Measurements from ENCODE around the gene MPG. TPM values are rescaled to one million over a fixed set of nuclear protein-coding genes. Genes with fewer than 3 reads are reported as not detected.

Gene MPG
- total RNA-seq, 1 donor from 2014 or later: 43.4 TPM

DNA sequence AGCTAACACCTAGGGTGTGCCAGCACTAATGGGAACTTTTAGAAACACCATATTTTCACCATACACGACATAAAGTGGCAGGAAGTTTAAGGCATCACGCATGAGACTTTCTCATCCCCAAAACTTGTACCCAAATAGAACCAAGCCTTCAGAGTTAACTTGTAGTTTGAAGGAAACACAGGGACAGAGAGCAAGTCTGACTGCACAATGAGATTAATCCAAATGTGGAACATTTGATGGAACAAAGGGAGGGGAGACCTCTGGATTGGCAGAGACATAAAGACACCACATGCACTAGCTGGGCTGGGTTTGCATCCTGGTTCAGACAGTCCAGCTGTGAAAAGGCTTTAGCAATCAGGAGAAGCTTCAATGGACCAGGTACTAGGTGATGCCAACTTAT lies 36.3 kb downstream of the MPG start:
- H3K4me3 Mint-ChIP-seq: no peak overlapping the region
- H3K36me3 Mint-ChIP-seq: peaks cover 25% of the 10 kb centered on the region
- H3K27ac Mint-ChIP-seq: no peak overlapping the region
- no peak for DNase-seq (ENCODE audit: low spot score in 2 of 2, unreplicated experiment in 2 of 2)
- TF ChIP-seq, protein P1, sequence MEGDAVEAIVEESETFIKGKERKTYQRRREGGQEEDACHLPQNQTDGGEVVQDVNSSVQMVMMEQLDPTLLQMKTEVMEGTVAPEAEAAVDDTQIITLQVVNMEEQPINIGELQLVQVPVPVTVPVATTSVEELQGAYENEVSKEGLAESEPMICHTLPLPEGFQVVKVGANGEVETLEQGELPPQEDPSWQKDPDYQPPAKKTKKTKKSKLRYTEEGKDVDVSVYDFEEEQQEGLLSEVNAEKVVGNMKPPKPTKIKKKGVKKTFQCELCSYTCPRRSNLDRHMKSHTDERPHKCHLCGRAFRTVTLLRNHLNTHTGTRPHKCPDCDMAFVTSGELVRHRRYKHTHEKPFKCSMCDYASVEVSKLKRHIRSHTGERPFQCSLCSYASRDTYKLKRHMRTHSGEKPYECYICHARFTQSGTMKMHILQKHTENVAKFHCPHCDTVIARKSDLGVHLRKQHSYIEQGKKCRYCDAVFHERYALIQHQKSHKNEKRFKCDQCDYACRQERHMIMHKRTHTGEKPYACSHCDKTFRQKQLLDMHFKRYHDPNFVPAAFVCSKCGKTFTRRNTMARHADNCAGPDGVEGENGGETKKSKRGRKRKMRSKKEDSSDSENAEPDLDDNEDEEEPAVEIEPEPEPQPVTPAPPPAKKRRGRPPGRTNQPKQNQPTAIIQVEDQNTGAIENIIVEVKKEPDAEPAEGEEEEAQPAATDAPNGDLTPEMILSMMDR (IDR thresholded peaks at IDR 0.05; ENCODE audit: unreplicated experiment): no peak
- no peaks in the 10 kb centered on the region for H3K4me1 Mint-ChIP-seq
- H3K27me3 Mint-ChIP-seq (ENCODE audit: low read depth): no peaks in the 10 kb centered on the region
- no peaks in the 10 kb centered on the region for H3K9me3 Mint-ChIP-seq

DNA sequence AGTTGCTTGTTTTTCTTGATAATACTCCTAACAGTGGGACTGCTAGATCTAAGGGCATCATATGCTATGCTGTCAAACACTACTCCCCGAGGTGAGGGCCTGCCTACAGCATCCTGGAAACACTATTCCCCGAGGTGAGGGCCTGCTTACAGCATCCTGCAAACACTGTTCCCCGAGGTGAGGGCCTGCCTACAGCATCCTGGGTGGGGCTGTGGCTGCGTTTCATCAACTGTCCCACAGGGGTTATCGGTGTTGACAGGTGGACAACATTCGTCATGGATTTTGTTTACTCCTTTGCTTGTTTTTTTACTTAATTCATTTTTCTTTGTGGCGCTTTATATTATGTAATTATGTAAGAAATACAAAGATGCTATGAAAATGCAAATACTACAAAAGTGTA lies 38.0 kb downstream of the MPG start:
- TF ChIP-seq, protein P1 (IDR thresholded peaks at IDR 0.05; ENCODE audit: unreplicated experiment): no peak
- no peak overlapping the region for H3K27ac Mint-ChIP-seq
- peaks cover 20% of the 10 kb centered on the region for H3K36me3 Mint-ChIP-seq
- no peaks in the 10 kb centered on the region for H3K27me3 Mint-ChIP-seq (ENCODE audit: low read depth)
- no peaks in the 10 kb centered on the region for H3K4me1 Mint-ChIP-seq
- H3K9me3 Mint-ChIP-seq: no peaks in the 10 kb centered on the region
- DNase-seq (ENCODE audit: low spot score in 2 of 2, unreplicated experiment in 2 of 2): no peak
- H3K4me3 Mint-ChIP-seq: no peak overlapping the region

DNA sequence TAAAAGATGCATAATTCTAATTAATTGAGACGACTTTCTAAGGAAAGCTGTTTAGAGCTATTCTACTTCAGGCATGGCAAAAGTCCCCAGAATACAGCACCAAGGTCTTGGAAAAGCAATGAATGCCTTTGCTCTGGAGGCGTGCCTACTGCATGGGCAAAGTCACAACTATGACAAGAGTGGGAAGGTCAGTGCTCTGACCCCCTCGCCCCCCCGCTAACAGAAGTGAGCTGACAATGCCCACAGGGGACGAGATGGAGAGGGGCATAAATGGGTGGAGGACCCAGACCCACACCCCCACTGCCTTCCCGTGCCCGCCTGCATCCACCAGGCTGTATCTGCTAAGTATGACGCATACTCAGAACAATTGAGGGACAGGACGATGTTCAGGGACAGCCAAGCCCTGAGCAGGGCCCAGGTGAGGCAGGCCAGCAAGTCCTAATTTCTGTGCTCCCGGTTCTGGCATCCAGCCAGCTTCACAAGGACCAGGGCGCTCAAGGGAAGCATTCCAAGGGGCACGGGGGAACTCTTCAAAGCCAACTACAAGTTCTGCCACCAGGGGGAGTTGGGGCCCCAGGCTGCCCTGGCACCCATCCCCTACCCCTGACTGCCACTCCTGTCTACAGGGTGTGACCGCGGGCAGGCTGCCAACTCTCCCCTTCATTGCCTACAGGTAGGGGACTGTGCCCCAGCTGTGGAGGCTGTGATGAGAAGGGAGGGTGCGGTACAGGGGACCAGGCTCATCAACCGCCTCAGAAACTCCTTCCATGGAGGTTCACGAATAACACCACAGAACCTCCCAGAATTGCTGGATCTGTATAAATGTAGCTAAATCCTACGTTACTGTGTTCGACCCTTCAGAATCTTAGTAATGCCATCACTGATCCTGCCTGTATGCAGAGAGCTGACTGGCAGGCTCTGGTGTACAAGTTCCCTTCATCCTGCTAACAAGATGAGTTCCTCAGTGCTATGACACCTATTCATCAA lies 39.6 kb downstream of the MPG start:
- no peaks in the 10 kb centered on the region for H3K27me3 Mint-ChIP-seq (ENCODE audit: low read depth)
- peaks cover 9% of the 10 kb centered on the region for H3K36me3 Mint-ChIP-seq
- DNase-seq (ENCODE audit: low spot score in 2 of 2, unreplicated experiment in 2 of 2): peak; percentile 51 to 73
- H3K27ac Mint-ChIP-seq: no peak overlapping the region
- TF ChIP-seq, protein P1 (IDR thresholded peaks at IDR 0.05; ENCODE audit: unreplicated experiment): peak; percentile 88
- no peaks in the 10 kb centered on the region for H3K9me3 Mint-ChIP-seq
- H3K4me1 Mint-ChIP-seq: no peaks in the 10 kb centered on the region
- no peak overlapping the region for H3K4me3 Mint-ChIP-seq

DNA sequence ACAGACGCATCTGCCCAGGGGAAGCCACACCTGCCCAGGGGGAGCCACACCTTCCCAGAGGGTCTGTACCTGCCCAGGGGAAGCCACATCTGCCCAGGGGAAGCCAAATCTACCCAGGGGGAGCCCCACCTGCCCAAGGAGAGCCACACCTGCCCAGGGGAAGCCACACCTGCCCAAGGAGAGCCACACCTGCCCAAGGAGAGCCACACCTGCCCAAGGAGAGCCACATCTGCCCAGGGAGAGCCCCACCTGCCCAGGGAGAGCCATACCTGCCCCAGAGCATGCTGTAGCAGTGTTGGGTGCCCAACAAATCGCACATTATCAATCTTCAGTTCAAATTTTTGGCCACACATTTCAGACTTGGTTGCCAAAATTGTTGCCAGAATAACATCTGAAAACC lies 40.8 kb downstream of the MPG start:
- peaks cover 11% of the 10 kb centered on the region for H3K36me3 Mint-ChIP-seq
- no peak for DNase-seq (ENCODE audit: low spot score in 2 of 2, unreplicated experiment in 2 of 2)
- no peaks in the 10 kb centered on the region for H3K9me3 Mint-ChIP-seq
- H3K4me3 Mint-ChIP-seq: no peak overlapping the region
- H3K4me1 Mint-ChIP-seq: no peaks in the 10 kb centered on the region
- no peaks in the 10 kb centered on the region for H3K27me3 Mint-ChIP-seq (ENCODE audit: low read depth)
- TF ChIP-seq, protein P1 (IDR thresholded peaks at IDR 0.05; ENCODE audit: unreplicated experiment): no peak
- no peak overlapping the region for H3K27ac Mint-ChIP-seq

DNA sequence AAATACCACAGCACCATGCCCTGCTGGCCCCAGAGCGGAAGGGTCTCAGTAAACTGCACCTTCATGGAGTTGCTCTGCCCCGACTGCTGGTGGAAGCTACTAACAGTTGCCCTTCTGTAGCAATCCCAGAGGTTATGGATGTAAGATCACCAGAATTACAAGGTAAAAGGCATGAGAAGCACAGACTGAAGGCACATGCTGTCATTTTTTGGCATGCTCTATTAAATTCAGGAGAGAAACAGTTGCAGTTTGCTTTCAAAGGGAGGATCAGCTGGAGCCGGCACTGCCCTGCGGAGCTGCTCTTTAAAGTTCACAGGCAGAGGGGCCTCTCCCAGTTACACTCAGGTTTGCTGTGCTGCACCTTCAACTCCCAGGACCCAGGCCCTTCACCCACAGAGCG lies 41.3 kb downstream of the MPG start:
- TF ChIP-seq, protein P1 (IDR thresholded peaks at IDR 0.05; ENCODE audit: unreplicated experiment): no peak
- Mint-ChIP-seq H3K4me1 (no peaks in the 10 kb centered on the region), H3K9me3 (no peaks in the 10 kb centered on the region)

More for the DNA sequence above, 41.3 kb downstream of the MPG start:
- Mint-ChIP-seq H3K36me3 (peaks cover 10% of the 10 kb centered on the region), H3K4me3 (no peak overlapping the region), H3K27ac (no peak overlapping the region), H3K27me3 (ENCODE audit: low read depth) (no peaks in the 10 kb centered on the region)
- DNase-seq (ENCODE audit: low spot score in 2 of 2, unreplicated experiment in 2 of 2): no peak
